Neural cell (in vitro differentiated cells): ENCODE data around the gene CBLB.

Experiments used
- EZH2 ChIP-seq: fragments of 200-600, 300-800 bp; shearing (Covaris generic), sonication (generic); IDR thresholded peaks from 2 replicates; pipeline ENCODE4 v1.6.1; 2014; ENCODE audit warnings: antibody characterized with exemption, low read length, borderline replicate concordance, mild to moderate bottlenecking; ENCODE audit not compliant: insufficient read depth, poor library complexity, severe bottlenecking
- TAF1 ChIP-seq: IDR thresholded peaks from 2 replicates; pipeline ENCODE4 v1.6.1; 2012; ENCODE audit warnings: low read depth
- TF ChIP-seq, protein P1 (sequence below): fragments of 450-650 bp; IDR thresholded peaks from 2 replicates; pipeline ENCODE4 v1.5.1; 2014; ENCODE audit warnings: antibody characterized with exemption, mild to moderate bottlenecking, moderate library complexity; ENCODE audit not compliant: poor library complexity, severe bottlenecking

DNA sequence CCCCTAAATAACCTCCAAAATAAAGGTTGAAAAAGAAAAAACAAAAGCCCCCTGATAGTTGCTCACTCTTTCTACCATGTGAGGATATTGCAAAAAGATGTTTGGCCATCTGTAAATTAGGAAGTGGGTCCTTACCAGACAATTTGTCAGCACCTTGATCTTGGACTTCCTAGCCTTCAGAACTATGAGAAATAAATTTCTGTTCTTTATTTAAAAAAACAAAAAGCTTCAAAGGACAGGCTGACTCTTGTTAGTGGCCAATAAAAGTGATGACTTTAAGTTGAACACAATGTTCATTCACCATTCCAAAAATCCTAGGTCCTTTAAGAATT, 103.5 kb downstream of the CBLB start:
- TF ChIP-seq, protein P1, sequence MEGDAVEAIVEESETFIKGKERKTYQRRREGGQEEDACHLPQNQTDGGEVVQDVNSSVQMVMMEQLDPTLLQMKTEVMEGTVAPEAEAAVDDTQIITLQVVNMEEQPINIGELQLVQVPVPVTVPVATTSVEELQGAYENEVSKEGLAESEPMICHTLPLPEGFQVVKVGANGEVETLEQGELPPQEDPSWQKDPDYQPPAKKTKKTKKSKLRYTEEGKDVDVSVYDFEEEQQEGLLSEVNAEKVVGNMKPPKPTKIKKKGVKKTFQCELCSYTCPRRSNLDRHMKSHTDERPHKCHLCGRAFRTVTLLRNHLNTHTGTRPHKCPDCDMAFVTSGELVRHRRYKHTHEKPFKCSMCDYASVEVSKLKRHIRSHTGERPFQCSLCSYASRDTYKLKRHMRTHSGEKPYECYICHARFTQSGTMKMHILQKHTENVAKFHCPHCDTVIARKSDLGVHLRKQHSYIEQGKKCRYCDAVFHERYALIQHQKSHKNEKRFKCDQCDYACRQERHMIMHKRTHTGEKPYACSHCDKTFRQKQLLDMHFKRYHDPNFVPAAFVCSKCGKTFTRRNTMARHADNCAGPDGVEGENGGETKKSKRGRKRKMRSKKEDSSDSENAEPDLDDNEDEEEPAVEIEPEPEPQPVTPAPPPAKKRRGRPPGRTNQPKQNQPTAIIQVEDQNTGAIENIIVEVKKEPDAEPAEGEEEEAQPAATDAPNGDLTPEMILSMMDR = no peak
- no peak for TF ChIP-seq EZH2
- TF ChIP-seq TAF1 = no peak
